Stimulated activated naive CD4-positive, alpha-beta T cell (primary cell): ENCODE data around the gene USP17L21.
"Not testable (repeated sequence)": the region's sequence is repeated elsewhere in the genome, so short reads cannot be mapped to it uniquely, and the experiment has no call there.

Experiments used
- DNase-seq, 6 experiments: peaks; one replicate each; lab custom pipeline; 2025; lab: John Stamatoyannopoulos, UW

USP17L21 gene

DNA sequence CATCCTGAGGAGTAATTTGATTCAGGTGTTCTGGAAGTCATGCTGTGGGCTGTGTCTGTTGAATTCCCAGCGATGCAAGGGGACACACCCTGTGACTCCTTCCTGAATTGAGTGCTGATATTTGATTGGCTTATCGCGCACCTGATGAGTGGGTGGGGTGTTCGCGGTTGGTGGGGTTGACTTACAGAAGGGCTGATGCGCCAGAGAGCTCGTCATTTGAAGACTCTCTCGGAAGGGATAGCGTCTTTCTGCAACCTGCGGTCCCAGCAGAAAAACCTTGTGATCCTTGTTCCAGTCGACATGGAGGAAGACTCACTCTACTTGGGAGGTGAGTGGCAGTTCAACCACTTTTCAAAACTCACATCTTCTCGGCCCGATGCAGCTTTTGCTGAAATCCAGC, at the start of gene USP17L21:
Gene USP17L21, plus strand, starts transcription at position 301 of the 400 bp plus-strand sequence. Its CDS starts 0 bp downstream, at position 301.
- DNase-seq, result not testable (repeated sequence)

DNA sequence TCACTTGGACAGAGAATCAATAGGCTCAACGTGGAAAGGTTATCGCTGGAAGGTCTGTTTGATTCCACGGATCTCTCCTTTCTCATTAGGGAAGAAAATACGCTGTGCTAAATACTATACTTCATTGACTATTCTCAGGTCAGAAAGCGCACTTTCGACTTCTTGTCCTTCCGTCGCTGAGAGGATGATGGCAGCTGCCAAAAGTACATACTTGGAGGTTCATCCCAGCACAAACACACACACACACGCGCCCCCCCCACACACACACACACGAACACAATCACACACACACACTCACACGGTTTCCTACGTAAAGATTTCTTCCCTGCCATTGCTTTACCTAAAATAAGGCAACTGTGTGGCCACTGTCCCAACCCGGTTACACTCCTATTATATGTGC, 48.0 kb upstream of the USP17L21 start:
- DNase-seq, result not testable (repeated sequence)

DNA sequence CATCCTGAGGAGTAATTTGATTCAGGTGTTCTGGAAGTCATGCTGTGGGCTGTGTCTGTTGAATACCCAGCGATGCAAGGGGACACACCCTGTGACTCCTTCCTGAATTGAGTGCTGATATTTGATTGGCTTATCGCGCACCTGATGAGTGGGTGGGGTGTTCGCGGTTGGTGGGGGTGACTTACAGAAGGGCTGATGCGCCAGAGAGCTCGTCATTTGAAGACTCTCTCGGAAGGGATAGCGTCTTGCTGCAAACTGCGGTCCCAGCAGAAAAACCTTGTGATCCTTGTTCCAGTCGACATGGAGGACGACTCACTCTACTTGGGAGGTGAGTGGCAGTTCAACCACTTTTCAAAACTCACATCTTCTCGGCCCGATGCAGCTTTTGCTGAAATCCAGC, 47.6 kb upstream of the USP17L21 start, which contains the start of gene USP17L11:
Gene USP17L11, plus strand, starts transcription at position 301 of the 400 bp plus-strand sequence. Its CDS starts 0 bp downstream, at position 301.
- not testable (repeated sequence) for DNase-seq

DNA sequence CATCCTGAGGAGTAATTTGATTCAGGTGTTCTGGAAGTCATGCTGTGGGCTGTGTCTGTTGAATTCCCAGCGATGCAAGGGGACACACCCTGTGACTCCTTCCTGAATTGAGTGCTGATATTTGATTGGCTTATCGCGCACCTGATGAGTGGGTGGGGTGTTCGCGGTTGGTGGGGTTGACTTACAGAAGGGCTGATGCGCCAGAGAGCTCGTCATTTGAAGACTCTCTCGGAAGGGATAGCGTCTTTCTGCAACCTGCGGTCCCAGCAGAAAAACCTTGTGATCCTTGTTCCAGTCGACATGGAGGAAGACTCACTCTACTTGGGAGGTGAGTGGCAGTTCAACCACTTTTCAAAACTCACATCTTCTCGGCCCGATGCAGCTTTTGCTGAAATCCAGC, 42.8 kb upstream of the USP17L21 start, which contains the start of gene USP17L12:
Gene USP17L12, plus strand, starts transcription at position 301 of the 400 bp plus-strand sequence. Its CDS starts 0 bp downstream, at position 301.
- DNase-seq, result not testable (repeated sequence)

- DNase-seq, result not testable (repeated sequence)
Observed at GRCh38 chr4:9224596-9224995, 38.1 kb upstream of the USP17L21 start, which contains the start of gene USP17L13. Gene USP17L13 (plus strand): TSS chr4:9224896. CDS start chr4:9224896, 0 bp downstream.

DNA sequence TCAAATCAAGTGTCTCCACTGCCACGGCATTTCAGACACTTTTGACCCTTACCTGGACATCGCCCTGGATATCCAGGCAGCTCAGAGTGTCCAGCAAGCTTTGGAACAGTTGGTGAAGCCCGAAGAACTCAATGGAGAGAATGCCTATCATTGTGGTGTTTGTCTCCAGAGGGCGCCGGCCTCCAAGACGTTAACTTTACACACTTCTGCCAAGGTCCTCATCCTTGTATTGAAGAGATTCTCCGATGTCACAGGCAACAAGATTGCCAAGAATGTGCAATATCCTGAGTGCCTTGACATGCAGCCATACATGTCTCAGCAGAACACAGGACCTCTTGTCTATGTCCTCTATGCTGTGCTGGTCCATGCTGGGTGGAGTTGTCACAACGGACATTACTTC, 32.4 kb upstream of the USP17L21 start:
- not testable (repeated sequence) for DNase-seq

DNA sequence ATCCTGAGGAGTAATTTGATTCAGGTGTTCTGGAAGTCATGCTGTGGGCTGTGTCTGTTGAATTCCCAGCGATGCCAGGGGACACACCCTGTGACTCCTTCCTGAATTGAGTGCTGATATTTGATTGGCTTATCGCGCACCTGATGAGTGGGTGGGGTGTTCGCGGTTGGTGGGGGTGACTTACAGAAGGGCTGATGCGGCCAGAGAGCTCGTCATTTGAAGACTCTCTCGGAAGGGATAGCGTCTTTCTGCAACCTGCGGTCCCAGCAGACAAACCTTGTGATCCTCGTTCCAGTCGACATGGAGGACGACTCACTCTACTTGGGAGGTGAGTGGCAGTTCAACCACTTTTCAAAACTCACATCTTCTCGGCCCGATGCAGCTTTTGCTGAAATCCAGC, 28.6 kb upstream of the USP17L21 start, which contains the start of gene USP17L15:
Gene USP17L15, plus strand, starts transcription at position 301 of the 400 bp plus-strand sequence. Its CDS starts 0 bp downstream, at position 301.
- not testable (repeated sequence) for DNase-seq

GRCh38 chr4:9238461-9238860, 24.2 kb upstream of the USP17L21 start:
- DNase-seq, result not testable (repeated sequence)

- DNase-seq, result not testable (repeated sequence)
Observed at GRCh38 chr4:9243579-9243978, 19.1 kb upstream of the USP17L21 start, which contains the start of gene USP17L17. Gene USP17L17 (plus strand): TSS chr4:9243879. CDS start chr4:9243879, 0 bp downstream.

DNA sequence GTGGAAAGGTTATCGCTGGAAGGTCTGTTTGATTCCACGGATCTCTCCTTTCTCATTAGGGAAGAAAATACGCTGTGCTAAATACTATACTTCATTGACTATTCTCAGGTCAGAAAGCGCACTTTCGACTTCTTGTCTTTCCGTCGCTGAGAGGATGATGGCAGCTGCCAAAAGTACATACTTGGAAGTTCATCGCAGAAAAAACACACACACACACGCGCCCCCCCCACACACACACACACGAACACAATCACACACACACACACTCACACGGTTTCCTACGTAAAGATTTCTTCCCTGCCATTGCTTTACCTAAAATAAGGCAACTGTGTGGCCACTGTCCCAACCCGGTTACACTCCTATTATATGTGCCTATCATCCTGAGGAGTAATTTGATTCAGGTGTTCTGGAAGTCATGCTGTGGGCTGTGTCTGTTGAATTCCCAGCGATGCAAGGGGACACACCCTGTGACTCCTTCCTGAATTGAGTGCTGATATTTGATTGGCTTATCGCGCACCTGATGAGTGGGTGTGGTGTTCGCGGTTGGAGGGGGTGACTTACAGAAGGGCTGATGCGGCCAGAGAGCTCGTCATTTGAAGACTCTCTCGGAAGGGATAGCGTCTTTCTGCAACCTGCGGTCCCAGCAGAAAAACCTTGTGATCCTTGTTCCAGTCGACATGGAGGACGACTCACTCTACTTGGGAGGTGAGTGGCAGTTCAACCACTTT, 14.6 kb upstream of the USP17L21 start, which contains the start of gene USP17L18:
Gene USP17L18, plus strand, starts transcription at position 678 of the 728 bp plus-strand sequence. Its CDS starts 0 bp downstream, at position 678.
- not testable (repeated sequence) for DNase-seq

GRCh38 chr4:9253078-9253477, 9.6 kb upstream of the USP17L21 start, which contains the start of gene USP17L19:
Gene USP17L19 (plus strand): TSS chr4:9253378. CDS start chr4:9253378, 0 bp downstream.
- DNase-seq, result not testable (repeated sequence)

GRCh38 chr4:9257824-9258223, 4.8 kb upstream of the USP17L21 start, which contains the start of gene USP17L20:
Gene USP17L20 (plus strand): TSS chr4:9258124. CDS start chr4:9258124, 0 bp downstream.
- DNase-seq, result not testable (repeated sequence)

GRCh38 chr4:9267319-9267718, 4.6 kb downstream of the USP17L21 start, which contains the start of gene USP17L22:
Gene USP17L22 (plus strand): TSS chr4:9267619. CDS start chr4:9267619, 0 bp downstream.
- not testable (repeated sequence) for DNase-seq

- DNase-seq, result not testable (repeated sequence)
Observed at GRCh38 chr4:9271719-9272118, 9.0 kb downstream of the USP17L21 start.
